Measurements from ENCODE around the gene SLC52A3. TPM values are rescaled to one million over a fixed set of nuclear protein-coding genes. Genes with fewer than 3 reads are reported as not detected.
A peak's percentile ranks its signal among the peaks of the same experiment; 100 is the strongest.
"Not testable (repeated sequence)": the region's sequence is repeated elsewhere in the genome, so short reads cannot be mapped to it uniquely, and the experiment has no call there.

Gene SLC52A3
- total RNA-seq, 1 experiment from 2014 or later: 4.2 TPM

DNA sequence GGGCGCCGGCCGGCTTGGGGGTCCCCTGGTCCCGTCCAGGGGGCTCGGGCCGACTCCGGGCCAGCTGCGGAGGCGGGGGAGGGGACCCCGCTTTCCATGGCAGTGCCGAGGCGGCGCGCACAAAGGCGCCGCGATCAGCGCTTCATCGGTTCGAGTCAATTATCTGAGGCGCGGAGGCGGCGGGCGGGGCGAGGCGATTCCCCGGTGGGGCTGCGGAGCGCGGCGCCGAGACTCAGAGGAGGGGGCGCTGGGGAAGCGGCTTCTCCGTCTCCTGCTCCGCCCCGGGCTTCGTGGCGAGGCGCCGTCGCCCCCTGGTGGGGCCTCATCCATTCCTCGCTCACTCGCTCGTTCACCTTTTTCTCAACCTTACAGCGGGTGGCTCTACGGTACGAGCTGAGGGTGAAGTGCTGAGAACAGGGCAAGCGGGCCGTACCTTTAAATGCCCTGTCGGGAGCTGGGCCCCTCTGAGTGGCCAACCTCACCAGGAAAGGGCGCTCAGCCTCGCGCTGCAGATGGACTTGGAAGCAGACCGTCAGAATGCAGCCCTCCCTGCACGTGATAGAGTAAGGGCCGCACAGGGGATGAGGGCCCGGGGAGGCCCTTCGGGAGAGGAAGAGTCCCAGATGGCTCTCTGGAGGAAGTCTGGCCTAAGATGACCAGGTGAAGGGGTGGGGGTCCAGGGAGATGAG is 39.9 kb downstream of the SLC52A3 start:
- Histone ChIP-seq H3K9me3 (ENCODE audit: low read length) (no peaks in the 10 kb centered on the region), H3K4me2 (ENCODE audit: low read length) (peak overlapping the region; percentile 86), H3K4me1 (ENCODE audit: insufficient read depth, low read length) (no peaks in the 10 kb centered on the region), H3K79me2 (ENCODE audit: low read length) (no peaks in the 10 kb centered on the region), H3F3A (ENCODE audit: low read length, unreplicated experiment) (no peaks in the 10 kb centered on the region), H2AFZ (ENCODE audit: low read length) (peak overlapping the region; percentile 23), H3K27me3 (ENCODE audit: low read length) (peaks cover 33% of the 10 kb centered on the region), H3K9me2 (replicated peaks; ENCODE audit: low read length) (no peaks in the 10 kb centered on the region), H3K27ac (ENCODE audit: low read length) (no peak overlapping the region), H3K4me3 (ENCODE audit: low read length) (peak overlapping the region; percentile 62), H4K20me1 (ENCODE audit: low read length) (no peaks in the 10 kb centered on the region), H3K36me3 (ENCODE audit: low read depth, low read length) (no peaks in the 10 kb centered on the region), H3K9ac (ENCODE audit: low read length) (no peak overlapping the region)
- ATAC-seq (peak; percentile 94), DNase-seq (peak; percentile 65)
- intact Hi-C loops (cut with micrococcal nuclease): loop anchor here (2.0 kb wide), 1 partner anchor 168 kb away; no protein-coding TSS in a partner anchor
- TF ChIP-seq, protein P1, sequence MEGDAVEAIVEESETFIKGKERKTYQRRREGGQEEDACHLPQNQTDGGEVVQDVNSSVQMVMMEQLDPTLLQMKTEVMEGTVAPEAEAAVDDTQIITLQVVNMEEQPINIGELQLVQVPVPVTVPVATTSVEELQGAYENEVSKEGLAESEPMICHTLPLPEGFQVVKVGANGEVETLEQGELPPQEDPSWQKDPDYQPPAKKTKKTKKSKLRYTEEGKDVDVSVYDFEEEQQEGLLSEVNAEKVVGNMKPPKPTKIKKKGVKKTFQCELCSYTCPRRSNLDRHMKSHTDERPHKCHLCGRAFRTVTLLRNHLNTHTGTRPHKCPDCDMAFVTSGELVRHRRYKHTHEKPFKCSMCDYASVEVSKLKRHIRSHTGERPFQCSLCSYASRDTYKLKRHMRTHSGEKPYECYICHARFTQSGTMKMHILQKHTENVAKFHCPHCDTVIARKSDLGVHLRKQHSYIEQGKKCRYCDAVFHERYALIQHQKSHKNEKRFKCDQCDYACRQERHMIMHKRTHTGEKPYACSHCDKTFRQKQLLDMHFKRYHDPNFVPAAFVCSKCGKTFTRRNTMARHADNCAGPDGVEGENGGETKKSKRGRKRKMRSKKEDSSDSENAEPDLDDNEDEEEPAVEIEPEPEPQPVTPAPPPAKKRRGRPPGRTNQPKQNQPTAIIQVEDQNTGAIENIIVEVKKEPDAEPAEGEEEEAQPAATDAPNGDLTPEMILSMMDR (conservative IDR thresholded peaks at IDR 0.05; ENCODE audit: low read depth, low read length): peak; percentile 79
- peak; percentile 63 for TF ChIP-seq EZH2 (IDR thresholded peaks at IDR 0.05; ENCODE audit: low read length, unreplicated experiment)
- TF ChIP-seq EZH2phosphoT487 (IDR thresholded peaks at IDR 0.05; ENCODE audit: borderline replicate concordance, low read length): no peak
- ChIA-PET POLR2A (ENCODE audit: unreplicated experiment) (no interaction called here), CTCF (interaction anchor here (0.5 to 0.9 kb wide), 4 partner anchors 8 to 406 kb away, joined by 3 to 9 read pairs (median 3); partner anchors contain the start of gene SLC52A3)
- BruUV-seq (replicated peaks): no TSS peak

DNA sequence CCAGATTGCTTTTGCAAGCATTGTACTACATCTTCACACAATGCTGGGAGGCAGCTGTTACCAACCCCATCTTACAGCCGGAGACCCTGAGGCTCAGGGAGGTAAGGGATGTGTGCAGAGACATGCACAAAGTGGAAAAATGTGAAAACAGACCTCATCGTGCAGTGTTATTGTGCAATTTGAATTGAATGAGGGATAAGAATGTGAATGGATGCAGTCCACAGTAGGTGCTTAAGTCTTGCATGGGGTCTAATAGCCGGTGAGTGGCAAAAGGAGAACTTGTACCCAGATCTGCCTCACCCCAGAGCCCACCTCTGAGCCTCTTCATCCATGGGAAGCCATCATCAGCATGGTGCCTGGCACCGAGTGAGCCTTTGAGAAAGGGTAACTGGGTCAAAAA is 42.1 kb downstream of the SLC52A3 start:
- Histone ChIP-seq H4K20me1 (ENCODE audit: low read length) (no peaks in the 10 kb centered on the region), H3K4me1 (ENCODE audit: insufficient read depth, low read length) (no peaks in the 10 kb centered on the region), H3K9ac (ENCODE audit: low read length) (no peak overlapping the region), H3K27ac (ENCODE audit: low read length) (no peak overlapping the region), H2AFZ (ENCODE audit: low read length) (no peak overlapping the region), H3K4me3 (ENCODE audit: low read length) (no peak overlapping the region), H3F3A (ENCODE audit: low read length, unreplicated experiment) (no peaks in the 10 kb centered on the region), H3K79me2 (ENCODE audit: low read length) (no peaks in the 10 kb centered on the region), H3K27me3 (ENCODE audit: low read length) (peaks cover 54% of the 10 kb centered on the region), H3K36me3 (ENCODE audit: low read depth, low read length) (no peaks in the 10 kb centered on the region), H3K4me2 (ENCODE audit: low read length) (no peak overlapping the region), H3K9me2 (replicated peaks; ENCODE audit: low read length) (no peaks in the 10 kb centered on the region), H3K9me3 (ENCODE audit: low read length) (no peaks in the 10 kb centered on the region)
- DNase-seq: no peak
- ChIA-PET POLR2A (ENCODE audit: unreplicated experiment) (no interaction called here), CTCF (no interaction called here)
- intact Hi-C loops (cut with micrococcal nuclease): no loop called here
- BruUV-seq (replicated peaks): no TSS peak
- TF ChIP-seq, protein P1 (conservative IDR thresholded peaks at IDR 0.05; ENCODE audit: low read depth, low read length): no peak
- TF ChIP-seq EZH2 (IDR thresholded peaks at IDR 0.05; ENCODE audit: low read length, unreplicated experiment) (no peak), EZH2phosphoT487 (IDR thresholded peaks at IDR 0.05; ENCODE audit: borderline replicate concordance, low read length) (no peak)
- no peak for ATAC-seq

DNA sequence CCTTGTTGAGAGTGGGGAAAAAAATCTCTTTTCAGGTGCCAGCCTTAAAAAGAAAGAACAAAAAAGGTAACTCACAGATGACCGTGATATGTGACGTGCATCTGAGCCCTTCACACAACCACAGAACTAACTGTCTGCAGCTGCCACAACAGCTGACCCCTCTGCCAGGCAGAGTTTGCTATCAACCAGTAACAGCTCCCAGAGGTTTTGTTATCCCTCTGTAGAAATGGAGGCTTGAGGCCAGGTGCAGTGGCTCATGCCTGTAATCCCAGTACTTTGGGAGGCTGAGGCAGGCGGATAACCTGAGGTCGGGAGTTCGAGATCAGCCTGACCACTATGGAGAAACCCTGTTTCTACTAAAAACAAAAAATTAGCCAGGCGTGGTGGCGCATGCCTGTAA is 42.8 kb downstream of the SLC52A3 start:
- TF ChIP-seq, protein P1 (conservative IDR thresholded peaks at IDR 0.05; ENCODE audit: low read depth, low read length): no peak
- TF ChIP-seq EZH2phosphoT487 (IDR thresholded peaks at IDR 0.05; ENCODE audit: borderline replicate concordance, low read length): no peak
- no peak for TF ChIP-seq EZH2 (IDR thresholded peaks at IDR 0.05; ENCODE audit: low read length, unreplicated experiment)
- Histone ChIP-seq H3K9me2 (replicated peaks; ENCODE audit: low read length) (no peaks in the 10 kb centered on the region), H3K4me3 (ENCODE audit: low read length) (no peak overlapping the region), H4K20me1 (ENCODE audit: low read length) (no peaks in the 10 kb centered on the region), H2AFZ (ENCODE audit: low read length) (no peak overlapping the region), H3K4me2 (ENCODE audit: low read length) (no peak overlapping the region), H3K9me3 (ENCODE audit: low read length) (no peaks in the 10 kb centered on the region), H3K79me2 (ENCODE audit: low read length) (no peaks in the 10 kb centered on the region), H3F3A (ENCODE audit: low read length, unreplicated experiment) (no peaks in the 10 kb centered on the region), H3K36me3 (ENCODE audit: low read depth, low read length) (no peaks in the 10 kb centered on the region), H3K4me1 (ENCODE audit: insufficient read depth, low read length) (no peaks in the 10 kb centered on the region), H3K27ac (ENCODE audit: low read length) (no peak overlapping the region), H3K27me3 (ENCODE audit: low read length) (peaks cover 61% of the 10 kb centered on the region), H3K9ac (ENCODE audit: low read length) (no peak overlapping the region)
- BruUV-seq (replicated peaks): no TSS peak
- intact Hi-C loops (cut with micrococcal nuclease): no loop called here
- POLR2A ChIA-PET (ENCODE audit: unreplicated experiment): no interaction called here
- DNase-seq (no peak), ATAC-seq (no peak)
- CTCF ChIA-PET: no interaction called here

DNA sequence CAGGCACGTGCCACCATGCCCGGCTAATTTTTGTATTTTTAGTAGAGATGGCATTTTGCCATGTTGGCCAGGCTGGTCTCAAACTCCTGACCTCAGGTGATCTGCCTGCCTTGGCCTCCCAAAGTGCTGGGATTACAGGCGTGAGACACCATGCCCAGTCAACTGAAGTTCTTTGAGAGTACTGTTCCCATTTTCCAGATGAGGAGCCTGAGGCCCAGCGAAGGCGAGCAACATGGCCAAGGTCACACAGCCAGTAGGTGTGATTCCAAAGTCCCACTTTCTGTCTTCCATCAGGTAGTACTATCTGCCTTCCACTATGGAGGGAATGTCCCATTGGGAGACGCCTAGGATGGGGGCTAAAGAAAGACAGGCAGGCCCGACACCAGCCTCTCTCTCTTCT is 43.5 kb downstream of the SLC52A3 start:
- H3K4me2 ChIP-seq (ENCODE audit: low read length); H3F3A ChIP-seq (ENCODE audit: low read length, unreplicated experiment); ATAC-seq; H4K20me1 ChIP-seq (ENCODE audit: low read length); H3K9ac ChIP-seq (ENCODE audit: low read length); H3K27ac ChIP-seq (ENCODE audit: low read length); CTCF ChIA-PET; POLR2A ChIA-PET (ENCODE audit: unreplicated experiment); H2AFZ ChIP-seq (ENCODE audit: low read length); H3K4me3 ChIP-seq (ENCODE audit: low read length); H3K9me2 ChIP-seq (replicated peaks; ENCODE audit: low read length); intact Hi-C loops (cut with micrococcal nuclease); BruUV-seq (replicated peaks); DNase-seq; H3K9me3 ChIP-seq (ENCODE audit: low read length); H3K36me3 ChIP-seq (ENCODE audit: low read depth, low read length); H3K4me1 ChIP-seq (ENCODE audit: insufficient read depth, low read length); H3K79me2 ChIP-seq (ENCODE audit: low read length): not testable (repeated sequence)
- peaks cover 68% of the 10 kb centered on the region for H3K27me3 ChIP-seq (ENCODE audit: low read length)

Measured in PC-3 (cell line).